ENCODE results near the gene GLRX.

- no peak for TF ChIP-seq EZH2 (optimal IDR thresholded peaks at IDR 0.05; ENCODE audit: low read depth, low read length)
- no peak for TF ChIP-seq CTCF (IDR thresholded peaks at IDR 0.05; ENCODE audit: low read length)
Measured at GRCh38 chr5:95822043-95822541, 434 bp downstream of the GLRX start.

All from MM.1S (cell line).